Measurements from ENCODE around the gene SLC2A5. TPM values are rescaled to one million over a fixed set of nuclear protein-coding genes. Genes with fewer than 3 reads are reported as not detected.
"Not testable (repeated sequence)": the region's sequence is repeated elsewhere in the genome, so short reads cannot be mapped to it uniquely, and the experiment has no call there.

SLC2A5 gene
- total RNA-seq, 1 experiment from 2014 or later: 0.11 TPM

DNA sequence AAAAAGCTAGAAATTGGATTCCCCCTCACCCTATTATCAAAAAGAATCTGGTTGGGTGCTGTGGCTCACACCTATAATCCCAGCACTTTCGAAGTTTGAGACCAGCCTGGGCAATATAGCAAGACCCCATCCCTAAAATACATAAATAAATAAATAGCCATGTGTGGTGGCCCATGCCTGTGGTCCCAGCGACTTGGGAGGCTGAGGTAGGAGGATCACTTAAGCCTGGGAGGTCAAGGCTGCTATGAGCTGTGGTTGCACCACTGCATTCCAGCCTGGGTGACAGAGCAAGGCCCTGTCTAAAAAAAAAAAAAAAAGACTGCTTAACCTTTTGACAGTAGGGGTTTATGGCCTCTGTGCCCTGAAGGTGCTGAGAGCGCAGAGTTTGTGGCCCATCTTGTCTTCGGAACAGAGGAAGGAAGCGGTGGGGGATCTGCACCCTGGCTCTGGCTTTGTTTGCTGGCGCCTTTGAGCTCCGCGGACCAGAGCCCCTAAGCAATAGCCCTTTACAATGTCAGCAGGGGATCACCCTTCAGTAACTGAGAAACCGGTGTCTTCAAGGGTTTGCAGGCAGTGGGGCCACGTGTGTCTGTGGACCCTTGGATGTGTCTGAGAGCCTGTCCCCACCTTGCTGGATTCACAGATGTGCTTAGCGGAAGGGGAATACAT lies 65.3 kb downstream of the SLC2A5 start:
- in situ Hi-C loops (cut with HindIII; ENCODE audit: low pct_unique_long_range_greater_than_20kb, low sequenced_read_pairs): no loop called here

DNA sequence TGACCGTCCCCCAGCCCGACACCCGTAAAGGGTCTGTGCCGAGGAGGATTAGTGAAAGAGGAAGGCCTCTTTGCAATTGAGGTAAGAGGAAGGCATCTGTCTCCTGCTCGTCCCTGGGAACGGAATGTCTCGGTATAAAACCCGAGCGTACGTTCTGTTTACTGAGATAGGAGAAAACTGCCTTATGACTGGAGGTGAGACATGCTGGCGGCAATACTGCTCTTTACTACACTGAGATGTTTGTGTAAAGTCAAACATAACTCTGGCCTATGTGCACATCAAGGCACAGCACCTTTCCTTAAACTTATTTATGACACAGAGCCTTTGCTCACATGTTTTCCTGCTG lies 67.2 kb downstream of the SLC2A5 start:
- in situ Hi-C loops (cut with HindIII; ENCODE audit: low pct_unique_long_range_greater_than_20kb, low sequenced_read_pairs); DNase-seq (ENCODE audit: low read depth, low spot score): not testable (repeated sequence)

More for the DNA sequence above, 65.3 kb downstream of the SLC2A5 start:
- DNase-seq (ENCODE audit: low read depth, low spot score): no peak

DNA sequence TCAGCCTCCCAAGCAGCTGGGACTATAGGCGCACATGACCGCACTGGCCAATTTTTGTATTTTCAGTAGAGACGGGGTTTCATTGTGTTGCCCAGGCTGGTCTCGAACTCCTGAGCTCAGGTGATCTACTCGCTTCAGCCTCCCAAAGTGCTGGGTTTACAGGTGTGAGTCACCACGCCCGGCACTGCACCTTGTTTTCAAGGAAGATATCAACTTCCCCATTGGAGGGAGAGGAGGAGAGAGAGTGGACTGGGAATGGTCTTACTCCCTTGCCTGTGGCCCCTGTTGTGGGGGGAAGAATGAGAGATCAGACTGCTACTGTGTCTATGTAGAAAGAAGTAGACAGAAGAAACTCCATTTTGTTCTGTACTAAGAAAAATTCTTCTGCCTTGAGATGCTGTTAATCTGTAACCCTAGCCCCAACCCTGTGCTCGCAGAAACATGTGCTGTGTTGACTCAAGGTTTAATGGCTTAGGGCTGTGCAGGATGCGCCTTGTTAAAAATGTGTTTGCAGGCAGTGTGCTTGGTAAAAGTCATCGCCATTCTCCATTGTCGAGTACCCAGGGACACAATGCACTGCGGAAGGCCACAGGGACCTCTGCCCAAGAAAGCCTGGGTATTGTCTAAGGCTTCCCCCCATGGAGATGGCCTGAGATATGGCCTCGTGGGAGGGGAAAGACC lies 67.8 kb downstream of the SLC2A5 start:
- DNase-seq (ENCODE audit: low read depth, low spot score); in situ Hi-C loops (cut with HindIII; ENCODE audit: low pct_unique_long_range_greater_than_20kb, low sequenced_read_pairs): not testable (repeated sequence)

DNA sequence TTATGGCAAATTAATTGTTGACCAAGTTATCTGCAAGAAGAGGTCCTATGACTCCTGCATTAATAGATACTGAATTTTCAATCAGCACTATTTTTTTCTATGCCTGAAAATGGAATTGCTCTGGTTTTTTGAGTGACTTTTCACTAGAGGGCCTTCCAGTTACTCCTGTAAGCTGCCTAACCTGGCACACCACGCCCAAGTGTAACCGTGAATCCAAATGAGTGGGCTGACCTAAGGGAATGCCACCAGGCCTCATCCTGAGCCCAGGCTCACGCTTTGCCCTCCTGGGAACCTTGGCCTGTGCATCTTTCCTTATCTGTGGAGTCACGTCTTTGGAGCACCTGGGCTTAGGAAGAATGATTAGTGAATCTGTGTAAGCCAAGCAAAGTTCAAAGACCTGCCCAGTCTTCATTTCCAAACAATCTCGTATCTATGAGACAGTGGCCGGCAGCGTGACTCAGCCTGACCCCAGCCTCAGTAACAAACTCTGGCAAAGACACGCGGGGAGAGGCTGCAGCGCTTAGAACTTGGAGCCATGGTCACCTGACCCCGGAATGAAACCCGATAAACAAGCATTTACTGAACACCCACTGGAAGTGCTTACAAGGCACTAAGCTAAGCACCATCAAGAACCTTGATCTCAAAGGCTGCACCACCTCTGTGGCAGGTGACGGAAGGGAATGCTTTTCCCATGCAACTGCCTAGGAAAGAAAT lies 75.3 kb downstream of the SLC2A5 start:
- DNase-seq (ENCODE audit: low read depth, low spot score); in situ Hi-C loops (cut with HindIII; ENCODE audit: low pct_unique_long_range_greater_than_20kb, low sequenced_read_pairs): not testable (repeated sequence)

DNA sequence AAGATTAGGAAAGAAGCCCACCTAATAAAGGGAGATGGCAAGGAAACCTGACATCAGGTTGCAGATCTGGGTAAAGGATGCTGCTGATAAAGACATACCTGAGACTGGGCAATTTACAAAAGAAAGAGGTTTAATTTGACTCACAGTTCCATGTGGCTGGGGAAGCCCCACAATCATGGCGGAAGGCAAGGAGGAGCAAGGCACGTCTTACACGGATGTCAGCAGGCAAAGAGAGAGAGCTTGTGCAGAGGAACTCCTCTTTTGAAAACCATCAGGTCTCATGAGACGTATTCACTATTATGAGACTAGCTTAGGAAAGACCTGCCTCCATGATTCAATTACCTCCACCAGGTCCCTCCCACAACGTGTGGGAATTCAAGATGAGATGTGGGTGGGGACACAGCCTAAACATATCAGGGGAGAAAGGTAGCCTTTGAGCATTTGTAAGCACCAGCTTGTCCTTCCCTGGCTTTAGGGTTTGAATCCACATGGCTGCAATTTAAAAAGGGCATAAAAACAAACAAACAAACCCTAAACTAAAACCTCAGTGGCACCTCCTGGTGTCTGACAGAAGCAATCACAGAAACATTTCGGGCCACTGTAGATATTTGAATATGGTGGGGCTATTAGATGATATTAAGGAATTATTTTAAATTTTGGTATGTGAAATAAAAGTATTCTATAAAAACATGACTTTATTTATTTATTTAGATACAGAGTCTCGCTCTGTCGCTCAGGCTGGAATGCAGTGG lies 76.3 kb downstream of the SLC2A5 start:
- no peak for DNase-seq (ENCODE audit: low read depth, low spot score)
- in situ Hi-C loops (cut with HindIII; ENCODE audit: low pct_unique_long_range_greater_than_20kb, low sequenced_read_pairs): no loop called here

DNA sequence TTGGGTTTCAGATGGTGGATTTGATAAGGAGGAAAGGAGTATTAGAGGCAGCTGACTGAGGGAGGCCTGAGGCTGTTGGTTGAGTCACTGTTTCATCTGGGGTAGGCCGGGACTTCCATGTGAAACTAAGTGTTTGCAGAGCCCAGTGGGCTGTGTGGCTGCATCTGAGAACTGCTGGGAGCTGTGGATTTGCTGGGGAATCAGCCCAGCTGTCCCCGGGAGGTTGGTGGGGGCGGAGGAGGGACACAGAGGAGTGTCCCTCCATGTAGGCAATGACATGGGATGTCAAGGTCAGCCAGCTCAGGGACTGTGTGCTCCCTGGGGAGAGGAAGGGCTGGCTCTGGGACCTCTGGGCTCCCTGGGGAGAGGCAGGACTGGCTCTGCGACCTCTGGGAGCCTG lies 79.6 kb downstream of the SLC2A5 start:
- DNase-seq (ENCODE audit: low read depth, low spot score): no peak
- in situ Hi-C loops (cut with HindIII; ENCODE audit: low pct_unique_long_range_greater_than_20kb, low sequenced_read_pairs): no loop called here

DNA sequence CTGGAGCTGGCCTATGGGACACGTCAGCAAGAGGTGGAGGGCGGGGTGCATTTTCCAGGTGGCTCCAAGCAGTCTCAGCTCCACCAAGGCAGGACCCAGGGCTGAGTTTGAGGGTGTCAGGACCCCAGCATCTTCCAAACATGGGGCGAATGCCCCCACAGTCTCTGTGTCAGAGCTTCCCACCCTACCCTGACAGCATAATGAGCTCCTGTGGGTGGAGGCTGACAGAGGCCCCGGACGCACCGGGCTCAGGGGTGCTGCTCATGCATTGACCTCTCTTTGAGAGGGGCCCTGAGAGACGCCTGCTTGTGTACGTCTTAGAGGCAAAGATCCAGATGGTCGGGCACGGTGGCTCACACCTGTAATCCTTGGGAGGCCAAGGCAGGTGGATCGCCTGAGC lies 80.4 kb downstream of the SLC2A5 start:
- in situ Hi-C loops (cut with HindIII; ENCODE audit: low pct_unique_long_range_greater_than_20kb, low sequenced_read_pairs): no loop called here
- no peak for DNase-seq (ENCODE audit: low read depth, low spot score)

DNA sequence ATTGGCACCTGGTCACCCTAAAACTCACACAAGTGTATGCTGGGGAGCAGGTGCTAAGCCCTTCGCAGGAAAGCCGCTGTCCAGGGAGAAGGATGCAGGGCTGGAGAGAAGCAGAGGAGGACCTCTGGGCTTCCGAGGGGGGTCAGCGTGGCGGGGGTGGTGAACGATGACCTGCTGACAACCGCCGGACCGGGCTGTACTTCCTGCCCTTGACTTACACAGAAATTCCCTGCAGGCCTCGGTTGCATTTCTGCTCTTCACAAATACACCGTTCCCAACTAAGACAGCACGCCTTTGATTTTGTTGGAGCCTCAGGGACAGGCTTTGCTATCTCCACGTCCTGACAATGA lies 80.8 kb downstream of the SLC2A5 start:
- DNase-seq (ENCODE audit: low read depth, low spot score): no peak
- in situ Hi-C loops (cut with HindIII; ENCODE audit: low pct_unique_long_range_greater_than_20kb, low sequenced_read_pairs): no loop called here

DNA sequence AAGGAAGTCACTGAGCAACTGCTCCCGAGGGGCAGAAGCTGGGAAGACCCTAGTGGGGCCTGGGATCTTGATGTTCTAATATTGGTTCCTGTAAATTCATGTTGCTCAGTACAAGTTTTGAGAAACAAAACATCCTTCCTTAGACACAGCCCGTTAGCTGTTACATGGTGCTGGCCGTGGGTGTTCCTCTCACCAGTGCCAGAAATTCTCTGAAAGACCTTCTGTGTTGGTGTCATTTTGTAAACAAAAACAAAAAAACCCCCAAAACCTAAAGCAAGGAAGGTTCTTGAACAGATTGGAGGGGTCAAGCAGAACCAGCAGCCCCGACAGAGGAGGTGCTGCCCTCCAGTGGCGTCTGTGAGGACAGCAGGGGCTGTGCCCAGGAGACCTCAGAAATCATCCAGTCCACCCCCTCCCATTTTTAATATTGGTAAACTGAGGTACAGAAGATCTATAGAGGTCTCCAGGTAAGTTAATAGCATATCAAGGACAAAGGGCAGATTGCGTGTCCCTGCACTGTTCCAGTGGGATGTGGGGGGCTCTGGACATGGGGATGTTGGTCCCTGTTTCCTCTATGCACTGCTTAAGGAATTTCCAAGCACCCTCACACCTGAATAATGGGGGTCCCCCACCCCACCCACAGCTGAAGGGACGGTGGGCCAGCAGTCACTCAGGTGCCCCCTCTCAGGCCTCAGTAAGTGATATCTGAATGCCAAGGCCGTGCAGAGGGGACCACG lies 81.4 kb downstream of the SLC2A5 start:
- peak; percentile 48 for DNase-seq (ENCODE audit: low read depth, low spot score)
- in situ Hi-C loops (cut with HindIII; ENCODE audit: low pct_unique_long_range_greater_than_20kb, low sequenced_read_pairs): no loop called here

DNA sequence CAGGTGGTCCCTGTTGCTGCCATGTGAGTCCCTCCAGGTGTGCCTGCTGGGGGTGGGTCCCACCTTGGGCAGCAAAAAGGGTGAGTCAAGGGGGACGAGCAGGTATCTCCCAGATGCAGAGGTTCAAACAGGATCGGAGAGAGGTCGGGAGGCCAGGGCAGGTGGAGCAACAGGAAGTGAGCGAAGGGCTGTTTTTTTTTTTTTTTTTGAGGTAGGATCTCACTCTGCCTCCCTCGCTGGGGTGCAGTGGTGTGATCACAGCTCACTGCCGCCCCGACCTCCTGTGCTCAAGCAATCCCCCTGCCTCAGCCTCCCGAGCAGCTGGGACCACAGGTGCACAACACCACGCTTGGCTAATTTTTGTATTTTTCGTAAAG lies 82.6 kb downstream of the SLC2A5 start:
- no peak for DNase-seq (ENCODE audit: low read depth, low spot score)
- in situ Hi-C loops (cut with HindIII; ENCODE audit: low pct_unique_long_range_greater_than_20kb, low sequenced_read_pairs): no loop called here

DNA sequence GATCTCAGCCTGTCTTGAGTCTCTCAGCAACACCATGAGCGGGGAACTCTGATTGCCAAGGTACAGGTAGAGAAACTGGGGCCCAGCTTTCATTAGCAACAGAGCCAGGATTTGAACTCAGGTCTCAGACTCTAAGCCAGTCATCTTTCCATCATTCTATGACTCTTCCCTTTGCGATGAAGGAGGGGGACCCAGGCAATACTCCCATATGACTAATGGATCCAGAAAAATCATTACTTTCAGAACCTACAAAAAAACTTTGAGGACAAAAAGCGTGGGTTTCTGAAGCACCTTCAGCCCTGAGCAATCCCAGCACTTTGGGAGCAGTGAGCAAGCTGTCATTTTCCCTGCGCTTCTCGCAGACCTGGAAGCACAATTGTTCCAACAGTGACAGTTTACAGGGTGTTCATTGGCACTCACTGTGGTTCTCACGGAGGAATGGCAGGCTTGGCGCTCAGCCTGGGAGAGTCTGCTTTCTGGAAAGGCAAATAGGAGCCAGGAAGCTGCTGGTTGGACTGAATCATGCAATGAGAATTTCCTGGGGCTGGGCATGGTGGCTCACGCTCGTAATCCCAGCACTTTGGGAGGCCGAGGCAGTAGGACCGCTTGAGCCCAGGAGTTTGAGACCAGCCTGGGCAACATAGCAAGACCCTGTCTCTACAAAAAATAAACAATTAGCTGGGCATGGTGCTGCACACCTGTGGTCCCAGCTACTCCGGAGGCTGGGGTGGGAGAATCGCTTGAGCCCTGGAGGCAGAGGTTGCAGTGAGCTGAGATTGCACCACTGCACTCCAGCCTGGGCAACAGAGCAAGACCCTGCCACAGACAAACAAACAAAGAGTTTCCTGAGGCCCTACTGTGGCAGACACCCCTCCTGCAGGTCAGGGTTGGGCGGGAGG lies 83.3 kb downstream of the SLC2A5 start:
- in situ Hi-C loops (cut with HindIII; ENCODE audit: low pct_unique_long_range_greater_than_20kb, low sequenced_read_pairs): no loop called here
- no peak for DNase-seq (ENCODE audit: low read depth, low spot score)

Small RNA genes lying within 50 kb of the gene (small RNA-seq; reads per million reads assigned to genes)
- 0 reads per million in 2 experiments for gene RF00424

Other genes with a start within 250 kb of the SLC2A5 start
- gene ENO1, start 190.9 kb downstream of the SLC2A5 start, total RNA-seq (2014; rRNA removed; shearing (Covaris generic)): 2,649 and 2,664 TPM in 2 replicates
- gene CA6, start 123.8 kb downstream of the SLC2A5 start, total RNA-seq (2014; rRNA removed; shearing (Covaris generic)): 0.26 and 0.53 TPM in 2 replicates
- gene SLC2A7, start 43.2 kb downstream of the SLC2A5 start, total RNA-seq (2014; rRNA removed; shearing (Covaris generic)): not detected in 2 replicates
- gene GPR157, start 59.5 kb upstream of the SLC2A5 start, total RNA-seq (2014; rRNA removed; shearing (Covaris generic)): 5.4 and 6.9 TPM in 2 replicates
- gene H6PD, start 165.1 kb upstream of the SLC2A5 start, total RNA-seq (2014; rRNA removed; shearing (Covaris generic)): 9.8 and 10.4 TPM in 2 replicates
- gene SPSB1, start 223.3 kb upstream of the SLC2A5 start, total RNA-seq (2014; rRNA removed; shearing (Covaris generic)): 33.4 and 36.1 TPM in 2 replicates

Measured in SK-MEL-5 (cell line).